NCI-H510A (cell line): Measurements from ENCODE around the gene XPO6.

Experiments used
- DNase-seq: peaks from one replicate; lab custom pipeline; 2025; lab: John Stamatoyannopoulos, UW

Gene XPO6

GRCh38 chr16:28210264-28210663, 1.5 kb downstream of the XPO6 start:
- no peak for DNase-seq

- no peak for DNase-seq
Observed at GRCh38 chr16:28208824-28209223, 2.9 kb downstream of the XPO6 start.

GRCh38 chr16:28208131-28208530, 3.6 kb downstream of the XPO6 start:
- no peak for DNase-seq

GRCh38 chr16:28207399-28207798, 4.4 kb downstream of the XPO6 start:
- no peak for DNase-seq

- DNase-seq: no peak
Observed at GRCh38 chr16:28205974-28206373, 5.8 kb downstream of the XPO6 start.

- no peak for DNase-seq
Observed at GRCh38 chr16:28205117-28205899, 6.5 kb downstream of the XPO6 start.

- DNase-seq: no peak
Observed at GRCh38 chr16:28204622-28205021, 7.1 kb downstream of the XPO6 start.

GRCh38 chr16:28204204-28204603, 7.6 kb downstream of the XPO6 start:
- DNase-seq: no peak

- DNase-seq: no peak
Observed at GRCh38 chr16:28202147-28202746, 9.5 kb downstream of the XPO6 start.

GRCh38 chr16:28200661-28201060, 11.1 kb downstream of the XPO6 start:
- DNase-seq: no peak

GRCh38 chr16:28196387-28196987, 15.3 kb downstream of the XPO6 start:
- DNase-seq: no peak

- no peak for DNase-seq
Observed at GRCh38 chr16:28195859-28196258, 15.9 kb downstream of the XPO6 start.

GRCh38 chr16:28193530-28194423, 18.0 kb downstream of the XPO6 start:
- no peak for DNase-seq

- no peak for DNase-seq
Observed at GRCh38 chr16:28192806-28193529, 18.8 kb downstream of the XPO6 start.

GRCh38 chr16:28191364-28191960, 20.3 kb downstream of the XPO6 start:
- DNase-seq: no peak

GRCh38 chr16:28189245-28189644, 22.5 kb downstream of the XPO6 start:
- no peak for DNase-seq

GRCh38 chr16:28188085-28188916, 23.5 kb downstream of the XPO6 start:
- no peak for DNase-seq

GRCh38 chr16:28187595-28188004, 24.2 kb downstream of the XPO6 start:
- no peak for DNase-seq

GRCh38 chr16:28186752-28187151, 25.0 kb downstream of the XPO6 start:
- DNase-seq: no peak

GRCh38 chr16:28185696-28186095, 26.1 kb downstream of the XPO6 start:
- no peak for DNase-seq
